SK-N-SH treated with all-trans-retinoic acid at 6 μM for 48 hours (cell line): ENCODE results near the gene UBE2I.
A peak's percentile ranks its signal among the peaks of the same experiment; 100 is the strongest.

Experiments
- ATAC-seq: fragments of 200-7000 bp; cut with Tn5 transposase; 3 replicates; pipeline ENCODE4 v1.9.1; 2020; ENCODE audit warnings: mild to moderate bottlenecking, moderate library complexity
- ARNTL ChIP-seq: fragments of 450-650 bp; formaldehyde crosslinking; IDR thresholded peaks from 2 replicates; pipeline ENCODE4 v1.5.0; 2020; ENCODE audit warnings: low read depth, mild to moderate bottlenecking, moderate library complexity, borderline replicate concordance
- BACH2 ChIP-seq: fragments of 250-450 bp; sonication (Bioruptor Pico); IDR thresholded peaks from 2 replicates; pipeline ENCODE4 v1.9.0; 2021; ENCODE audit warnings: mild to moderate bottlenecking, borderline replicate concordance
- CSDC2 ChIP-seq: fragments of 250-450 bp; sonication (Bioruptor Pico); IDR thresholded peaks from 2 replicates; pipeline ENCODE4 v1.5.0; 2020; ENCODE audit warnings: mild to moderate bottlenecking, moderate library complexity
- ESRRG ChIP-seq: fragments of 250-450 bp; sonication (Bioruptor Pico); IDR thresholded peaks from 2 replicates; pipeline ENCODE4 v1.6.1; 2021; ENCODE audit warnings: mild to moderate bottlenecking
- GLIS3 ChIP-seq: fragments of 250-450 bp; sonication (Bioruptor Pico); IDR thresholded peaks from 2 replicates; pipeline ENCODE4 v1.5.0; 2020; ENCODE audit warnings: mild to moderate bottlenecking, moderate library complexity
- ISL1 ChIP-seq: fragments of 250-450 bp; sonication (Bioruptor Pico); IDR thresholded peaks from 2 replicates; pipeline ENCODE4 v2.1.2; 2022; ENCODE audit warnings: mild to moderate bottlenecking, moderate library complexity
- PPARA ChIP-seq: fragments of 250-450 bp; sonication (Bioruptor Pico); IDR thresholded peaks from 2 replicates; pipeline ENCODE4 v1.5.0; 2020; ENCODE audit warnings: mild to moderate bottlenecking, borderline replicate concordance
- RARB ChIP-seq: fragments of 250-450 bp; sonication (Bioruptor Pico); IDR thresholded peaks from 2 replicates; pipeline ENCODE4 v1.8.0; 2021; ENCODE audit warnings: mild to moderate bottlenecking, moderate library complexity
- SNAI2 ChIP-seq: fragments of 250-450 bp; sonication (Bioruptor Pico); IDR thresholded peaks from 2 replicates; pipeline ENCODE4 v1.5.0; 2020; ENCODE audit warnings: mild to moderate bottlenecking, moderate library complexity
- TCF4 ChIP-seq: fragments of 250-450 bp; sonication (Bioruptor Pico); IDR thresholded peaks from 2 replicates; pipeline ENCODE4 v1.8.0; 2021; ENCODE audit warnings: mild to moderate bottlenecking, moderate library complexity, borderline replicate concordance
- TOX ChIP-seq: fragments of 250-450 bp; sonication (Bioruptor Pico); IDR thresholded peaks from 2 replicates; pipeline ENCODE4 v1.8.0; 2021; ENCODE audit warnings: mild to moderate bottlenecking, moderate library complexity, borderline replicate concordance
- ZC3H10 ChIP-seq: fragments of 250-450 bp; sonication (Bioruptor Pico); IDR thresholded peaks from 2 replicates; pipeline ENCODE4 v1.5.1; 2021; ENCODE audit warnings: mild to moderate bottlenecking, moderate library complexity
- ZNF565 ChIP-seq: fragments of 450-650 bp; formaldehyde crosslinking; conservative IDR thresholded peaks from 2 replicates; pipeline ENCODE4 v1.5.0; 2020; ENCODE audit warnings: low read depth, mild to moderate bottlenecking, moderate library complexity
- ZNF70 ChIP-seq: fragments of 450-650 bp; formaldehyde crosslinking; IDR thresholded peaks from 2 replicates; pipeline ENCODE4 v1.5.0; 2020; ENCODE audit warnings: mild to moderate bottlenecking, moderate library complexity
- TF ChIP-seq, protein P1 (sequence below): fragments of 250-450 bp; sonication (Bioruptor Pico); IDR thresholded peaks from 2 replicates; pipeline ENCODE4 v1.8.0; 2020; ENCODE audit warnings: mild to moderate bottlenecking, moderate library complexity, borderline replicate concordance
- TF ChIP-seq, protein P2 (sequence below): fragments of 250-450 bp; sonication (Bioruptor Pico); IDR thresholded peaks from 2 replicates; pipeline ENCODE4 v1.5.1; 2021; ENCODE audit warnings: mild to moderate bottlenecking, moderate library complexity
- TF ChIP-seq, protein P3 (sequence below): fragments of 250-450 bp; sonication (Bioruptor Pico); IDR thresholded peaks from 2 replicates; pipeline ENCODE4 v1.5.1; 2020; ENCODE audit warnings: low read depth, mild to moderate bottlenecking, moderate library complexity
- TF ChIP-seq, protein P4 (sequence below): fragments of 250-450 bp; sonication (Bioruptor Pico); IDR thresholded peaks from 2 replicates; pipeline ENCODE4 v1.5.0; 2020; ENCODE audit warnings: mild to moderate bottlenecking, moderate library complexity
- TF ChIP-seq, protein P5 (sequence below): fragments of 250-450 bp; sonication (Bioruptor Pico); IDR thresholded peaks from 2 replicates; pipeline ENCODE4 v1.8.0; 2021; ENCODE audit warnings: low read depth, mild to moderate bottlenecking, moderate library complexity, borderline replicate concordance

The UBE2I gene

DNA sequence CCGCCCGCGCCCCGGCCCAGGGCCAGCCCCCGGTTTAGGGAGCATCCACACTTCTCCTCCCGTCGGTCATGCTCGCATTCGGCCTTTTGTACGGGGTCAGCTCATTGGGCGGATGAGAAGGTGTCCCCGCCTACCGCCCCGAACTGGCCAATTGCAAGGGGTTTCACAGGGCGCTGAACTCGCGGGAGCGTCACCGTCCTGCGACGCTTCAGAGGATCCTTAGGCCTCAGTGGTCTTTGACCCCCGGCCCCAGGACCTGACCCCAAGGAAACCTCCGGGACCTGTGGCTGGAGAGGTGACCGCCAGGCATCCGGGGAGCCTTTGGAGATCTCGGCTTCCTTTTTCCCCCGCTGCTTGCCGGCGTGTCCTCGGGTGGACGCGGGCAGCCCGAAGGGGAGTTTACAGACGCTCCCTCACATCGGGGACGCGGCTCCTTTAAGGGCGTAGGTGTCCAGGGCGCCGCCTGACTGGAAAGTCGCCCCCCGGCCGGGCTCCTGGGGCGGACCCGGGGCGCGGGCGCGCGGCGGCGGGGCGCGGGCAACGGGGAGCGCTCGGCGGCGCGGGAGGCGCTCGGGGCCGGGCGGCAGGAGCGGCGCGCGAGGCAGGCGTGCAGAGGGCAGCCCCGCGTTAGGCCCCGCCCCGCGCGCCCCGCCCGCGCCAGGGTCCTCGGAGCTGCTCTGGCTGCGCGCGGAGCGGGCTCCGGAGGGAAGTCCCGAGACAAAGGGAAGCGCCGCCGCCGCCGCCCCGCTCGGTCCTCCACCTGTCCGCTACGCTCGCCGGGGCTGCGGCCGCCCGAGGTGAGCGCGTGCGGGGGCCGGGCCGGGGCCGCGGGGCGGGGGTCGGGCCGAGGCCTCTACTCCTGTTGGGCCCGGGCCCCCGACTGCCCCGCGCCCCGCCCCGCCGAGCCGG lies at the start of gene UBE2I:
TSS of gene UBE2I (plus strand) at position 660 of the 909 bp plus-strand sequence. CDS start 4,395 bp downstream, outside the sequence.
- peak; percentile 91 for ATAC-seq
- TF ChIP-seq TOX (CRISPR knock-in tag) (no peak), TCF4 (no peak)
- TF ChIP-seq, all 23 proteins: peak for 0

DNA sequence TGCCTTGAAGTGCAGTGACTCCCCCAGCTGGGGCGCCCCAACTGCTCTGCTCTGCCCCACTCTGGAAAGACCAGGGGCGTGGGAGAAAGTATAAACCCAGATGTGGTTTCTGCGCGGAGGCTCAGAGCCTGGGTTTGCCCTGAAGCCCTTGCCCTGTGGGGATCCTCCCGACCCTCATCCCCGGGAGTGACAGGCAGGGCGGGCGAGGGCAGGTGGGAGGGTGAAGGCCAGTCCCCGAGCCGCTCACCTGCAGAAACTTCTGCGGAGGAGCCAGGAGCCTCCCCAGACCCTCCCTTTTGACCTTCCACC lies 49.7 kb upstream of the UBE2I start:
- ATAC-seq: no peak
- no peak for TF ChIP-seq PPARA (CRISPR knock-in tag)
- TF ChIP-seq ZC3H10 (CRISPR knock-in tag): no peak

DNA sequence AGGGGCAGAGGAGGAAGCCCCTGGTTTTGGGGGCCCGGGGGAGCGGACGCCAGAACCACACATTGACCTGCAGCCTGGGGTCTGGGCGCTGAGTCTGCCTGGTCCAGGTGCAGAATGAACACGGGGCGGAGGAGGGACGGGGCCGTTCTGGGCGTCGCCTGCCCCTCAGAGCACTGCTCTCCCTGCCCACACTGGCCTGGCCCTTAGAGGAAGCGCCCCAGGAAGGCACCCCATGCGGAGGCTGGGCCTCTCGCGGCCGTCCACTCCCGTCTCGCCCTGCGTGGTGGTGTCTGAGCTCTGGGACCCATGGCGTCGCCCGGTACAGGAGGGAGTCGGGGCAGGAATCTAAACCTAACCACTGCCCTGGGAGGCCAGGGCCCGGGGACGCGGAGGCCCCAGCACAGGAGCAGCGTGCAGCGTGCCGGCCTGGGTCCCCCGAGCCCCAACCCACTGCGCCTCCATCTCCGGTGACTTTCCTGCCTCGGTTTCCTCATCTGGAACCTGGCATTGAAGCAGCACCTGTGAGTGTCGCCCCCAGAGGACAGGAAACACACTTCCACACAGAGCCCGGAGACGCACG lies 49.2 kb upstream of the UBE2I start:
- no peak for ATAC-seq
- TF ChIP-seq ISL1 (CRISPR knock-in tag): no peak
- TF ChIP-seq, protein P1, sequence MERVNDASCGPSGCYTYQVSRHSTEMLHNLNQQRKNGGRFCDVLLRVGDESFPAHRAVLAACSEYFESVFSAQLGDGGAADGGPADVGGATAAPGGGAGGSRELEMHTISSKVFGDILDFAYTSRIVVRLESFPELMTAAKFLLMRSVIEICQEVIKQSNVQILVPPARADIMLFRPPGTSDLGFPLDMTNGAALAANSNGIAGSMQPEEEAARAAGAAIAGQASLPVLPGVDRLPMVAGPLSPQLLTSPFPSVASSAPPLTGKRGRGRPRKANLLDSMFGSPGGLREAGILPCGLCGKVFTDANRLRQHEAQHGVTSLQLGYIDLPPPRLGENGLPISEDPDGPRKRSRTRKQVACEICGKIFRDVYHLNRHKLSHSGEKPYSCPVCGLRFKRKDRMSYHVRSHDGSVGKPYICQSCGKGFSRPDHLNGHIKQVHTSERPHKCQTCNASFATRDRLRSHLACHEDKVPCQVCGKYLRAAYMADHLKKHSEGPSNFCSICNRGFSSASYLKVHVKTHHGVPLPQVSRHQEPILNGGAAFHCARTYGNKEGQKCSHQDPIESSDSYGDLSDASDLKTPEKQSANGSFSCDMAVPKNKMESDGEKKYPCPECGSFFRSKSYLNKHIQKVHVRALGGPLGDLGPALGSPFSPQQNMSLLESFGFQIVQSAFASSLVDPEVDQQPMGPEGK (CRISPR knock-in tag): no peak
- TF ChIP-seq, protein P2, sequence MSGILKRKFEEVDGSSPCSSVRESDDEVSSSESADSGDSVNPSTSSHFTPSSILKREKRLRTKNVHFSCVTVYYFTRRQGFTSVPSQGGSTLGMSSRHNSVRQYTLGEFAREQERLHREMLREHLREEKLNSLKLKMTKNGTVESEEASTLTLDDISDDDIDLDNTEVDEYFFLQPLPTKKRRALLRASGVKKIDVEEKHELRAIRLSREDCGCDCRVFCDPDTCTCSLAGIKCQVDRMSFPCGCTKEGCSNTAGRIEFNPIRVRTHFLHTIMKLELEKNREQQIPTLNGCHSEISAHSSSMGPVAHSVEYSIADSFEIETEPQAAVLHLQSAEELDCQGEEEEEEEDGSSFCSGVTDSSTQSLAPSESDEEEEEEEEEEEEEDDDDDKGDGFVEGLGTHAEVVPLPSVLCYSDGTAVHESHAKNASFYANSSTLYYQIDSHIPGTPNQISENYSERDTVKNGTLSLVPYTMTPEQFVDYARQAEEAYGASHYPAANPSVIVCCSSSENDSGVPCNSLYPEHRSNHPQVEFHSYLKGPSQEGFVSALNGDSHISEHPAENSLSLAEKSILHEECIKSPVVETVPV: no peak
- no peak for TF ChIP-seq GLIS3
- no peak for TF ChIP-seq BACH2 (CRISPR knock-in tag)
- TF ChIP-seq, protein P3, sequence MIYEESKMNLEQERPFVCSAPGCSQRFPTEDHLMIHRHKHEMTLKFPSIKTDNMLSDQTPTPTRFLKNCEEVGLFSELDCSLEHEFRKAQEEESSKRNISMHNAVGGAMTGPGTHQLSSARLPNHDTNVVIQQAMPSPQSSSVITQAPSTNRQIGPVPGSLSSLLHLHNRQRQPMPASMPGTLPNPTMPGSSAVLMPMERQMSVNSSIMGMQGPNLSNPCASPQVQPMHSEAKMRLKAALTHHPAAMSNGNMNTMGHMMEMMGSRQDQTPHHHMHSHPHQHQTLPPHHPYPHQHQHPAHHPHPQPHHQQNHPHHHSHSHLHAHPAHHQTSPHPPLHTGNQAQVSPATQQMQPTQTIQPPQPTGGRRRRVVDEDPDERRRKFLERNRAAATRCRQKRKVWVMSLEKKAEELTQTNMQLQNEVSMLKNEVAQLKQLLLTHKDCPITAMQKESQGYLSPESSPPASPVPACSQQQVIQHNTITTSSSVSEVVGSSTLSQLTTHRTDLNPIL (CRISPR knock-in tag): no peak
- TF ChIP-seq, protein P4, sequence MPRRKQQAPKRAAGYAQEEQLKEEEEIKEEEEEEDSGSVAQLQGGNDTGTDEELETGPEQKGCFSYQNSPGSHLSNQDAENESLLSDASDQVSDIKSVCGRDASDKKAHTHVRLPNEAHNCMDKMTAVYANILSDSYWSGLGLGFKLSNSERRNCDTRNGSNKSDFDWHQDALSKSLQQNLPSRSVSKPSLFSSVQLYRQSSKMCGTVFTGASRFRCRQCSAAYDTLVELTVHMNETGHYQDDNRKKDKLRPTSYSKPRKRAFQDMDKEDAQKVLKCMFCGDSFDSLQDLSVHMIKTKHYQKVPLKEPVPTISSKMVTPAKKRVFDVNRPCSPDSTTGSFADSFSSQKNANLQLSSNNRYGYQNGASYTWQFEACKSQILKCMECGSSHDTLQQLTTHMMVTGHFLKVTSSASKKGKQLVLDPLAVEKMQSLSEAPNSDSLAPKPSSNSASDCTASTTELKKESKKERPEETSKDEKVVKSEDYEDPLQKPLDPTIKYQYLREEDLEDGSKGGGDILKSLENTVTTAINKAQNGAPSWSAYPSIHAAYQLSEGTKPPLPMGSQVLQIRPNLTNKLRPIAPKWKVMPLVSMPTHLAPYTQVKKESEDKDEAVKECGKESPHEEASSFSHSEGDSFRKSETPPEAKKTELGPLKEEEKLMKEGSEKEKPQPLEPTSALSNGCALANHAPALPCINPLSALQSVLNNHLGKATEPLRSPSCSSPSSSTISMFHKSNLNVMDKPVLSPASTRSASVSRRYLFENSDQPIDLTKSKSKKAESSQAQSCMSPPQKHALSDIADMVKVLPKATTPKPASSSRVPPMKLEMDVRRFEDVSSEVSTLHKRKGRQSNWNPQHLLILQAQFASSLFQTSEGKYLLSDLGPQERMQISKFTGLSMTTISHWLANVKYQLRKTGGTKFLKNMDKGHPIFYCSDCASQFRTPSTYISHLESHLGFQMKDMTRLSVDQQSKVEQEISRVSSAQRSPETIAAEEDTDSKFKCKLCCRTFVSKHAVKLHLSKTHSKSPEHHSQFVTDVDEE (CRISPR knock-in tag): no peak
- no peak for TF ChIP-seq ZC3H10 (CRISPR knock-in tag)
- no peak for TF ChIP-seq SNAI2 (CRISPR knock-in tag)
- TF ChIP-seq TOX (CRISPR knock-in tag): no peak
- TF ChIP-seq ZNF565 (CRISPR knock-in tag): no peak
- TF ChIP-seq ESRRG (CRISPR knock-in tag): no peak
- TF ChIP-seq ARNTL (CRISPR knock-in tag): no peak
- TF ChIP-seq CSDC2: no peak
- no peak for TF ChIP-seq PPARA (CRISPR knock-in tag)
- no peak for TF ChIP-seq RARB (CRISPR knock-in tag)
- TF ChIP-seq ZNF70 (CRISPR knock-in tag): no peak
- TF ChIP-seq, protein P5, sequence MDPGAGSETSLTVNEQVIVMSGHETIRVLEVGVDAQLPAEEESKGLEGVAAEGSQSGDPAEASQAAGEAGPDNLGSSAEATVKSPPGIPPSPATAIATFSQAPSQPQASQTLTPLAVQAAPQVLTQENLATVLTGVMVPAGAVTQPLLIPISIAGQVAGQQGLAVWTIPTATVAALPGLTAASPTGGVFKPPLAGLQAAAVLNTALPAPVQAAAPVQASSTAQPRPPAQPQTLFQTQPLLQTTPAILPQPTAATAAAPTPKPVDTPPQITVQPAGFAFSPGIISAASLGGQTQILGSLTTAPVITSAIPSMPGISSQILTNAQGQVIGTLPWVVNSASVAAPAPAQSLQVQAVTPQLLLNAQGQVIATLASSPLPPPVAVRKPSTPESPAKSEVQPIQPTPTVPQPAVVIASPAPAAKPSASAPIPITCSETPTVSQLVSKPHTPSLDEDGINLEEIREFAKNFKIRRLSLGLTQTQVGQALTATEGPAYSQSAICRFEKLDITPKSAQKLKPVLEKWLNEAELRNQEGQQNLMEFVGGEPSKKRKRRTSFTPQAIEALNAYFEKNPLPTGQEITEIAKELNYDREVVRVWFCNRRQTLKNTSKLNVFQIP (CRISPR knock-in tag): no peak
